HFFc6 (cell line): Measurements from ENCODE around the gene SUB1. TPM values are rescaled to one million over a fixed set of nuclear protein-coding genes. Genes with fewer than 3 reads are reported as not detected.

Experiments
- DNase-seq: peaks from one replicate; pipeline ENCODE4 v3.0.0-alpha.2; 2018
- H3K27ac Mint-ChIP-seq: 2 replicates; pipeline ENCODE4 v1.8.0; 2020; ENCODE audit warnings: mild to moderate bottlenecking, mixed read lengths
- H3K27me3 Mint-ChIP-seq: 2 replicates; pipeline ENCODE4 v1.8.0; 2021; ENCODE audit warnings: mild to moderate bottlenecking, moderate library complexity, mixed read lengths; ENCODE audit not compliant: insufficient read depth
- H3K36me3 Mint-ChIP-seq: 2 replicates; pipeline ENCODE4 v1.8.0; 2021; ENCODE audit warnings: low read depth, mixed read lengths
- H3K4me1 Mint-ChIP-seq: 2 replicates; pipeline ENCODE4 v1.8.0; 2020; ENCODE audit warnings: low read depth, mixed read lengths
- H3K4me3 Mint-ChIP-seq: 2 replicates; pipeline ENCODE4 v1.8.0; 2020; ENCODE audit warnings: mild to moderate bottlenecking, moderate library complexity, mixed read lengths
- H3K9me3 Mint-ChIP-seq: 2 replicates; pipeline ENCODE4 v1.8.0; 2020; ENCODE audit warnings: mild to moderate bottlenecking, mixed read lengths
- CTCF ChIP-seq: fragments of 200-600 bp; sonication (generic); IDR thresholded peaks from 2 replicates; pipeline ENCODE4 v1.5.0; 2021; ENCODE audit warnings: antibody characterized with exemption, mild to moderate bottlenecking
- total RNA-seq, 6 experiments: library from RNA; stranded (reverse); fragmentation: NEBNext Ultra II Directional; extraction: Animal tissue kit (Norgen Biotek cat#: 25700); gene quantifications; 2 replicates in 1 of 6; 3 replicates in 5 of 6; pipeline ENCODE4 v1.2.3, GENCODE V29; 2021

SUB1 gene
- total RNA-seq, 6 experiments from 2014 or later = 288 to 354 (median 319) TPM

GRCh38 chr5:32541241-32541640 is 44.1 kb upstream of the SUB1 start:
- Mint-ChIP-seq H3K36me3 (no peaks in the 10 kb centered on the region), H3K9me3 (no peaks in the 10 kb centered on the region), H3K4me3 (no peak overlapping the region), H3K27ac (no peak overlapping the region), H3K4me1 (peaks cover 41% of the 10 kb centered on the region), H3K27me3 (no peaks in the 10 kb centered on the region)
- peak; percentile 40 for DNase-seq
- no peak for TF ChIP-seq CTCF

DNA sequence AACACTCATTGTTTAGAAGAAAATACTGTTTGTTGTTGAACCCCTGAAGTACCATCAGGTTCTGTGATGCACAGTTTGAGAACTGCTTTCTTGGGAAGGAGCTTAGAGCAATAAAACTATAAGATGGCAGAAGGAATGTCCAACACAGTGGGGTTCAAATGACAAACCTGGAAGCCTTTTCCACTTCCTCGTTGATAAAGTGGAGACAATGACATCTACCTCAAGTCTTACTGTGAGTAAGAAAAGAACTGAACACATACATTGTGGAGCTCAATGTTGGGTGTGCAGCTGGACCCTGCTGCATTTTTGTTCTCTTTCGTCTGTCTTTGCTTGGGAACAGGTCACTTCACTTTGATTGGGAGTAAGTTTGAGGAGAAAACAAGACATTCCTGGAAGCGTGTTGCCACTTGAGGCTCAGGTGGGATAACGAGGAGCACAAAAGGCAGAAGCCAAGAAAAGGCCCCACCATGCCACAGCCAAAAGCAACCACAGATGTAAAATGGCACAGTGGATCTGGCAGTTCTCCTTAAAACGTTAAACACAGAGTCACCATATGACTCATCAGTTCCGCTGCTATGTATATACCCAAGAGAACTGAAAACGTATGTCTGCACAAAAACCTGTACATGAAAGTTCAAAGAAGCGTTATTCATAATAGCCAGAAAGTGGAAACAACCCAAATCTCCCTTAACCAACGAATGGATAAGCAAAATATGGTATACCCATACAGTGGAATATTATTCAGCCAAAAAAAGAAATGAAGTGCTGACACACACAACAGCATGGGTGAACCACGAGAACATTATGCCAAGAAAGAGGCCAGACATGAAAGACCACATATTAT is 42.9 kb upstream of the SUB1 start:
- H3K4me3 Mint-ChIP-seq = no peak overlapping the region
- no peaks in the 10 kb centered on the region for H3K27me3 Mint-ChIP-seq
- peak overlapping the region; percentile 63 for H3K27ac Mint-ChIP-seq
- H3K36me3 Mint-ChIP-seq = no peaks in the 10 kb centered on the region
- H3K4me1 Mint-ChIP-seq = peaks cover 33% of the 10 kb centered on the region
- TF ChIP-seq CTCF = no peak
- peak; percentile 48 for DNase-seq
- no peaks in the 10 kb centered on the region for H3K9me3 Mint-ChIP-seq

DNA sequence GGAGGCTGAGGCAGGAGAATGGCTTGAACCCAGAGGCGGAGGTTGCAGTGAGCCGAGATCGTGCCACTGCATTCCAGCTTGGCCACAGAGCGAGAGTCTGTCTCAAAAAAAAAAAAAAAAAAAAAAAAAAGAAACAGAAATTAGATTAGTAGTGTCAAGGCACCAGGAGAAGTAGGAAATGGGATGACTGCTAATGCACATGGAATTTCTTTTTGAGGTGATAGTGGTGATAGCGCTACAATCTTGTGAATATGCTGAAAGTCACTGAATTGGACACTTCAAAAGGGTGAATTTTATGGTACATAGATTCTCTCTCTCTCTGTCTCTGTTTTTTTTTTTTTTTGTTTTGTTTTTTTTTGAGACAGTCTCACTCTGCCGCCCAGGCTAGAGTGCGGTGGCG is 42.1 kb upstream of the SUB1 start:
- Mint-ChIP-seq H3K36me3 (no peaks in the 10 kb centered on the region), H3K4me1 (peaks cover 27% of the 10 kb centered on the region), H3K27ac (no peak overlapping the region), H3K4me3 (no peak overlapping the region), H3K27me3 (0 out of 2 replicates have a peak, but pooled peaks cover 3% of the 10 kb centered on the region), H3K9me3 (no peaks in the 10 kb centered on the region)
- no peak for TF ChIP-seq CTCF
- DNase-seq = no peak

- H3K9me3 Mint-ChIP-seq = no peaks in the 10 kb centered on the region
- H3K27me3 Mint-ChIP-seq = 0 out of 2 replicates have a peak, but pooled peaks cover 3% of the 10 kb centered on the region
- TF ChIP-seq CTCF = no peak
- no peak for DNase-seq
- no peaks in the 10 kb centered on the region for H3K36me3 Mint-ChIP-seq
- no peak overlapping the region for H3K4me3 Mint-ChIP-seq
- H3K4me1 Mint-ChIP-seq = peaks cover 27% of the 10 kb centered on the region
- H3K27ac Mint-ChIP-seq = no peak overlapping the region
Measured at GRCh38 chr5:32545102-32545800, 40.1 kb upstream of the SUB1 start.

GRCh38 chr5:32551194-32551593 is 34.2 kb upstream of the SUB1 start:
- H3K4me3 Mint-ChIP-seq = no peak overlapping the region
- H3K27me3 Mint-ChIP-seq = 0 out of 2 replicates have a peak, but pooled peaks cover 3% of the 10 kb centered on the region
- DNase-seq = no peak
- no peaks in the 10 kb centered on the region for H3K36me3 Mint-ChIP-seq
- H3K4me1 Mint-ChIP-seq = no peaks in the 10 kb centered on the region
- no peak overlapping the region for H3K27ac Mint-ChIP-seq
- H3K9me3 Mint-ChIP-seq = peaks cover 5% of the 10 kb centered on the region; the same call in 1 of the 2 replicates
- TF ChIP-seq CTCF = no peak
